ENCODE results near the gene KCNG1.

The KCNG1 gene

DNA sequence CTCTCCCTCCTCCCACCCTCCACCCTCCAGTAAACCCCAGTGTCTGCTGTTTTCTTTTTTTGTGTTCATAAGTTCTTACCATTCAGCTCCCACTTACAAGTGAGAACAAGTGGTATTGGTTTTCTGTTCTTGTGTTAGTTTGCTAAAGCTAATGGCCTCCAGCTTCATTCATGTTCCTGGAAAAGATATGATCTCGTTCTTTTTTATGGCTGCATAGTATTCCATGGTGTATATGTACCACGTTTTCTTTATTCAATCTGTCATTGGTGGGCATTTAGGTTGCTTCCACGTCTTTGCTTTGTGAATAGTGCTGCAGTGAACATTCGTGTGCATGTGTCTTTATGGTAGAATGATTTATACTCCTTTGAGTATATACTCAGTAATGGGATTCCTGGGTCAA is 42.7 kb upstream of the KCNG1 start:
- Histone ChIP-seq H3K4me3 (ENCODE audit: low read depth, low read length) (no peak overlapping the region), H3K4me1 (ENCODE audit: control insufficient read depth, insufficient read depth, low read length) (no peaks in the 10 kb centered on the region), H3K9me3 (ENCODE audit: control insufficient read depth, insufficient read depth, low read depth, low read length) (no peaks in the 10 kb centered on the region), H3K27ac (ENCODE audit: extremely low read depth, low read depth, low read length) (no peak overlapping the region), H3K36me3 (ENCODE audit: control insufficient read depth in 2 of 2, insufficient read depth in 1 of 2, low read length in 2 of 2) (no peaks in the 10 kb centered on the region)
- TF ChIP-seq ZNF140 (tag by site-specific recombination; IDR thresholded peaks at IDR 0.05): no peak
- no peak for TF ChIP-seq ZNF391 (tag by site-specific recombination; IDR thresholded peaks at IDR 0.05; ENCODE audit: borderline replicate concordance, low read depth)
- TF ChIP-seq SP7 (tag by site-specific recombination; IDR thresholded peaks at IDR 0.05): no peak
- TF ChIP-seq ZXDB (tag by site-specific recombination; IDR thresholded peaks at IDR 0.05): no peak
- TF ChIP-seq ZNF292 (tag by site-specific recombination; IDR thresholded peaks at IDR 0.05; ENCODE audit: borderline replicate concordance, low read depth): no peak
- TF ChIP-seq, protein P1, sequence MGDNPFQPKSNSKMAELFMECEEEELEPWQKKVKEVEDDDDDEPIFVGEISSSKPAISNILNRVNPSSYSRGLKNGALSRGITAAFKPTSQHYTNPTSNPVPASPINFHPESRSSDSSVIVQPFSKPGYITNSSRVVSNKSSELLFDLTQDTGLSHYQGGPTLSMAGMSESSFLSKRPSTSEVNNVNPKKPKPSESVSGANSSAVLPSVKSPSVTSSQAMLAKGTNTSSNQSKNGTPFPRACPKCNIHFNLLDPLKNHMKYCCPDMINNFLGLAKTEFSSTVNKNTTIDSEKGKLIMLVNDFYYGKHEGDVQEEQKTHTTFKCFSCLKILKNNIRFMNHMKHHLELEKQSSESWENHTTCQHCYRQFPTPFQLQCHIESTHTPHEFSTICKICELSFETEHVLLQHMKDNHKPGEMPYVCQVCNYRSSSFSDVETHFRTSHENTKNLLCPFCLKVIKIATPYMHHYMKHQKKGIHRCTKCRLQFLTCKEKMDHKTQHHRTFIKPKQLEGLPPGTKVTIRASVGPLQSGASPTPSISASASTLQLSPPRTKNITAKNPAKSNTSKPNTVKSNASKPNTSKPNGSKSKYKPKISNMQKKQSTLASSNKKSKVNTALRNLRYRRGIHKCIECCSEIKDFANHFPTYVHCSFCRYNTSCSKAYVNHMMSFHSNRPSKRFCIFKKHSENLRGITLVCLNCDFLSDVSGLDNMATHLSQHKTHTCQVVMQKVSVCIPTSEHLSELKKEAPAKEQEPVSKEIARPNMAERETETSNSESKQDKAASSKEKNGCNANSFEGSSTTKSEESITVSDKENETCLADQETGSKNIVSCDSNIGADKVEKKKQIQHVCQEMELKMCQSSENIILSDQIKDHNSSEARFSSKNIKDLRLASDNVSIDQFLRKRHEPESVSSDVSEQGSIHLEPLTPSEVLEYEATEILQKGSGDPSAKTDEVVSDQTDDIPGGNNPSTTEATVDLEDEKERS (tag by site-specific recombination; IDR thresholded peaks at IDR 0.05): 0 out of 2 replicates have a peak, but pooled peaks have one; percentile 15
- peak; percentile 86 for TF ChIP-seq ZNF146 (tag by site-specific recombination; IDR thresholded peaks at IDR 0.05)
- TF ChIP-seq TRIM28 (IDR thresholded peaks at IDR 0.05; ENCODE audit: borderline replicate concordance, low read length): no peak
- no peak for TF ChIP-seq KLF1 (tag by site-specific recombination; IDR thresholded peaks at IDR 0.05)
- CTCF ChIA-PET: no interaction called here
- POLR2A ChIA-PET: no interaction called here

- POLR2A ChIA-PET: no interaction called here
- CTCF ChIA-PET: interaction anchor here (0.5 kb wide), 1 partner anchor 23 kb away, joined by 4 read pairs; no protein-coding TSS in a partner anchor
- Histone ChIP-seq H3K4me3 (ENCODE audit: low read depth, low read length) (no peak overlapping the region), H3K27ac (ENCODE audit: extremely low read depth, low read depth, low read length) (no peak overlapping the region), H3K9me3 (ENCODE audit: control insufficient read depth, insufficient read depth, low read depth, low read length) (no peaks in the 10 kb centered on the region), H3K4me1 (ENCODE audit: control insufficient read depth, insufficient read depth, low read length) (no peaks in the 10 kb centered on the region), H3K36me3 (ENCODE audit: control insufficient read depth in 2 of 2, insufficient read depth in 1 of 2, low read length in 2 of 2) (no peaks in the 10 kb centered on the region)
- TF ChIP-seq, protein P2, sequence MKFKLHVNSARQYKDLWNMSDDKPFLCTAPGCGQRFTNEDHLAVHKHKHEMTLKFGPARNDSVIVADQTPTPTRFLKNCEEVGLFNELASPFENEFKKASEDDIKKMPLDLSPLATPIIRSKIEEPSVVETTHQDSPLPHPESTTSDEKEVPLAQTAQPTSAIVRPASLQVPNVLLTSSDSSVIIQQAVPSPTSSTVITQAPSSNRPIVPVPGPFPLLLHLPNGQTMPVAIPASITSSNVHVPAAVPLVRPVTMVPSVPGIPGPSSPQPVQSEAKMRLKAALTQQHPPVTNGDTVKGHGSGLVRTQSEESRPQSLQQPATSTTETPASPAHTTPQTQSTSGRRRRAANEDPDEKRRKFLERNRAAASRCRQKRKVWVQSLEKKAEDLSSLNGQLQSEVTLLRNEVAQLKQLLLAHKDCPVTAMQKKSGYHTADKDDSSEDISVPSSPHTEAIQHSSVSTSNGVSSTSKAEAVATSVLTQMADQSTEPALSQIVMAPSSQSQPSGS (tag by site-specific recombination; IDR thresholded peaks at IDR 0.05; ENCODE audit: low read depth): no peak
- no peak for TF ChIP-seq SCRT1 (tag by site-specific recombination; IDR thresholded peaks at IDR 0.05; ENCODE audit: borderline replicate concordance)
- no peak for TF ChIP-seq ZNF514 (tag by site-specific recombination; IDR thresholded peaks at IDR 0.05)
- TF ChIP-seq WT1 (tag by site-specific recombination; IDR thresholded peaks at IDR 0.05): no peak
- no peak for TF ChIP-seq PRDM10 (tag by site-specific recombination; IDR thresholded peaks at IDR 0.05)
- no peak for TF ChIP-seq ZNF324 (tag by site-specific recombination; IDR thresholded peaks at IDR 0.05)
These were observed 41.2 kb upstream of the KCNG1 start for GRCh38 chr20:51064137-51064536.
